EH (cell line): ENCODE data around the gene CCZ1.
A peak's percentile ranks its signal among the peaks of the same experiment; 100 is the strongest.
"Not testable (repeated sequence)": the region's sequence is repeated elsewhere in the genome, so short reads cannot be mapped to it uniquely, and the experiment has no call there.

Source experiments
- DNase-seq: peaks from one replicate; pipeline ENCODE4 v3.0.0-alpha.2; 2015; ENCODE audit warnings: low read depth

CCZ1 gene

DNA sequence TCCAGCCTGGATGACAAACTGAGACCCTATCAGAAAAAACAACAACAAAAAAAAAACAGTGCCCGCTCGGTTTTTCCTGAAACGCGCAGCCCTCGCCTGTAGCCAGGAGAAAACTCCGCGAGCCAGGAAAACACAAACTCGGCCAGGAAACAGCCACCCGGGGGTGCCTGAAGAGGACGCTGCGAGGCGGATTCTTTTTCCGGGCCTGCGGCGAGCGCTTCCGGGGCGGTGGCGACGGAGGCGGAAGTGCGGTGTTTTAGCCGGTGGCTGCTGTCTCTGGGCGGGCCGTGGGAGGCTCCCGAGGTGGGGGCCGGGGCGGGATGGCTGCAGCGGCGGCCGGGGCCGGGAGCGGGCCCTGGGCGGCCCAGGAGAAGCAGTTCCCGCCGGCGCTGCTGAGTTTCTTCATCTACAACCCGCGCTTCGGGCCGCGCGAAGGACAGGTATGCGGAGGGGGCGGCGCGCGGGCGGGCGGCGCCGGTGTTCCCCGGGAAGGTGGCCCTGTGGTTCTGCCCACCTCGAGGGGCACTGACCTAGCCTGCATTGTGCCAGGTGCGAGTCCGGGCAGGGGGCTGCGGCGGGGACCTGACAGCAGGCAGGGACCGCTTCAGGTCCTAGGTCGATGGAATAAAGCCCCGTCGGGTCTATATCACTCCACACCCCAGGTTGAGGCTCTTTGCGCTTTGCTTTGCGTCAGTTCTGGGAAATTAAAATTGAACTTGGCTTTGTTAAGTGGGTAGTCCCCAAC, at the start of gene CCZ1:
Gene CCZ1 (plus strand): TSS at position 254 of the 745 bp plus-strand sequence. CDS start 67 bp downstream, at position 321.
- peak; percentile 50 for DNase-seq

DNA sequence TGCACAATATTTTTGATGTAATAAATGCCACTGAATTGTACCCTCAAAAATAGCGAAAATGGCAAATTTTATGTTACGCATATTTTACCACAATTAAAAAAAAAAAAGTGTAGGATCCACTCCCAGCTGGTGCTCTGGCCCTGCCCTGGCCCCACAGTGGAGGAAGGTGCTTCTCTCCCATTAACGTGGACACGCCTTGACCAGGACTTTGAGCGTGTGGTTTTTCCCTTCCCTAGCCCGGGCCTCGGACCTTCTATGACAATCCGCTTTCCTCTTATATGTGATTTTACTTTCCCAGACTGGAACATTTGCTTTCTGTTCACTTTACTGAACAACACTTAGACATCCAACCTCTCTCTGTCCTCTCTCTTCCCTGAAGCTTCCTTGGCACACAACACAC, 47.6 kb upstream of the CCZ1 start:
- no peak for DNase-seq

DNA sequence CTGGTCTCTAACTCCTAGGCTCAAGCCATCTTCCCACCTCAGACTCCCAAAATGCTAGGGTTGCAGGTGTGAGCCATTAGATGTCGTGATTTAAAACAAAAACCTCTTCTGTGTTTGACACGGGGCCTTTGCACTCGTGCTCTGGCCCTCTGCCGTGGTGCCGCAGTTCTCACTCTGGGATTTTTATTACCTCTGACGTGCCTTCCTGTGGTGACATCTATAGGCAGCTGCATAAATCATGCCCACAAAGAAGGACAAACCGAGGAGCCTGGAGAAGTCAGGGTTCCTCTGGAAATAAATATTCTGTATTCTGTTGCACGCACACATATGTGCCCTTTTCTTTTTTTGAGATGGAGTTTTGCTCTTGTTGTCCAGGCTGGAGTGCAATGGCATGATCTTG, 43.8 kb upstream of the CCZ1 start:
- DNase-seq = no peak

DNA sequence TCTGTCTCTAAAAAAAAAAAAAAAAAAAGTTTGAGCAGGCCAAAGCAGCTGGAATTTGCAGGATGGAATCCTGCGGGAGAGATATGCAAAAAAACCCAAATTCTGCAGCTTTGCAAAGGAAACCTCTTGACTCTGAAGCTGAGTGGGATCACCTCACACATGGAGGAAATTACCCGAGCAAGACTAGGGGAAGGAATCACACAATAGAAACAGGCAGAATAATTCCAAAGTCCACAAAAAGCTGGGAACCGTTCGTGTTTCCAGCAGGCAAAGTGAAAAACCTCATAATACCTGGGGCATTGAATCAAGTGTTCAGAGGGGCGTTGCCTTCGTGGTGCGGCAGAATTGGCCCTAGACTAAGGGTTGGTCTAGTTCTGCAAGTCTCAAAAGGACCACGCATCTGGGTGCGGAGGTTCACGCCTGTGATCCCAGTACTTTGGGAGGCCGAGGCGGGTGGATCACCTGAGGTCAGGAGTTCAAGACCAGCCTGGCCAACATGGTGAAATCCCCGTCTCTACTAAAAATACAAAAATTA, 41.4 kb upstream of the CCZ1 start:
- not testable (repeated sequence) for DNase-seq

DNA sequence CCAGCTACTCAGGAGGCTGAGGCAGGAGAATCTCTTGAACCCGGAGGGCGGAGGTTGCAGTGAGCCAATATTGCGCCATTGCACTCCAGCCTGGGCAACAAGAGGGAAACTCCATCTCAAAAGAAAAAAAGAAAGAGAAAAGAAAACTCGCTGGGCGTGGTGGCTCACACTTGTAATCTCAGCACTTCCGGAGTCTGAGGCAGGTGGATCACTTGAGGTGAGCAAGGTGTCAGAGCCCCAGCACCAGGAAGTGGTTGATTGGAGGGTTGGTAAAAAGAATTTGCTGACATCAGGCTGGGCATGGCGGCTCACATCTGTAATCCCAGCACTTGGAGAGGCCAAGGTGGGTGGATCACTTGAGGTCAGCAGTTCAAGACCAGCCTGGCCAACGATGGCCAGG, 40.0 kb upstream of the CCZ1 start:
- DNase-seq = not testable (repeated sequence)

DNA sequence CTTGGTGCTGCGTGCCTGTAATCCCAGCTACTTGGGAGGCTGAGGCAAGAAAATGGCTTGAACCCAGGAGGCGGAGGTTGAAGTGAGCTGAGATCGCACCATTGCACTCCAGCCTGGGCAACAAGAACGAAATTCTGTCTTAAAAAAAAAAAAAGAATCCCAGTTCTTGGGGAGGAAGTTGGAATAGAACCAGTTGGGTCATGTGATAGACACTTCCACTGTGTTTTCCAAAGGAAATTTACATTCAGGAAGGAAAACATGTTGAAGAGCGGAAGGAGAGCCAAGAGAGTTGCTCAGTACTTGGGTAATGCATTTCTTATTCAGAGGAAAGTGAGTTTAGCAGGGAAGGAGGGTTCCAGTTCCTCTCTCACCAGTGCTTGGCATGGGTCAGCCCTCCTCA, 37.3 kb upstream of the CCZ1 start:
- DNase-seq = not testable (repeated sequence)

GRCh38 chr7:5862753-5863366, 35.7 kb upstream of the CCZ1 start:
- not testable (repeated sequence) for DNase-seq

GRCh38 chr7:5865279-5865931, 33.1 kb upstream of the CCZ1 start:
- DNase-seq = not testable (repeated sequence)

DNA sequence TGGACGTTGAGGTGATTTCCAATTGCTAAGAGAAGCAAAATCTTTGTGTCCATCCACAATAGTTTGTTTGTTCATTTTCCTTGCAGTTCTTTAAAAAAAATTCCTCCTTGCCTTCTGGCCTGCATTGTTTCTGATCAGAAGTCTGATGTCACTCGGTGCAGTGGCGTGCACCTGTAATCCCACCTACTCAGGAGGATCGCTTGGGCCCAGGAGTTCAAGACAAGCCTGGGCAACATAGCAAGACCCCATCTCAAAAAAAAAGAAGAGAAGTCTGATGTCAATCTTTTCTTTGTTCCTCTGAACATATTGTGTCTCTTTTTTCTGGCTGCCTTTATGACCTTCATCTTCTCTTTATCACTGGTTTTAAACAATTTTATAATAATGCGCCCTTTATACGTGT, 31.5 kb upstream of the CCZ1 start:
- DNase-seq = no peak

- not testable (repeated sequence) for DNase-seq
Measured at GRCh38 chr7:5868928-5869341, 29.6 kb upstream of the CCZ1 start.

DNA sequence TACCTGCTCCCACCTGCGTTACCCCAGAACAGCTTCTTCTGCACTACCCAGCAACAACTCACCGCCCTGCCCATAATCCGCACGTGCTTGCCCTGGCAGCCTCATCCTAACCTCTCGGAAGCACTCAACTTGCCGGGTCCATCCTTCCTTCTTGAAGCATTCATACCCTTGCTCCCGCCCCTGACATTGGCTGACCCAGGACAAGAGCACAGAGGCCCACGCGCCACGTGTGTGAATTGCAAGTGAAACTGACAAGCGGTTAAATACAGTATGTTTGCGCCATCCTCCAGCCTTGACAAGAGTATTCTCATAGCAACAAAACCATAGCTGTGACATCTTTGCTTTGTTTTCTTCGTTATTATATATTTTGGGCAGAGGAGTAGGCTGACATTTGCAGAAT, 28.8 kb upstream of the CCZ1 start:
- no peak for DNase-seq

DNA sequence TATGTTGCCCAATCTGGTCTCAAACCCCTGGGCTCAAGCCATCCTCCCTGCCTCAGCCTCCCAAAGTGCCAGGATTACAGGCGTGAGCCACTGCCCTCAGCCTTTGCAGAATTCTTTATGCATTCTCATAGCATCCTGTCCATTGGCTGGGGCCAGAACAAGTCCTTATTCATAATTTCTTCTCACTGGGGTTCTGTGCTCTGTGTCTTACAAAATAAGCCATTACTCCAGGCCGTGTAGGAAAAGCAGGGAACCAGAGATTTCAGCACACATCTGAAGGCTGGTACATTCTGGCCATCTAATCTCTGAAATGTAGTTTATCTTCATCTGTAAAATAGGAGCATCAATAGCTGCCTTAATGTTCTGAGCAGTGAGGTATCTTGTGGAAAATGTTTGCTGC, 28.2 kb upstream of the CCZ1 start:
- DNase-seq = no peak

- DNase-seq = peak; percentile 18
Measured at GRCh38 chr7:5872326-5872725, 26.2 kb upstream of the CCZ1 start.

DNA sequence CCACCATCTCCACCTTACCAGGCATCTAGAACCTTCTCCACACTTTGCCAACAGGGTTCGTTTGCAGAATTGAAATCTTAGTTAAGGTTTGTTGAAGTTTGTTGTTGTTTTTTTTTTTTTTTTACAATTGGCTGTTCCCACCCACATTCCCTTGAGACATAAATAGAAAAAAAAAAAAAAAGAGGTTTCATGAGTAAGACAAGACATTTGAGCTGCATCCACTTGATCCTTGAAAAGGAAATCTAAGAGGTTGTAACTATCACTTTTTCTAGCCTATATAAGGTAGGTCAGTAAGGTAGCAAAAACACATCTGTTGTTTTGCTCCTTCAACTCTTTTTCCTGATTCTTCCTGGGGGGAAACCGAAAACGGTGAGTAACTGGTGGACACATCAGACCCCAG, 18.9 kb upstream of the CCZ1 start:
- not testable (repeated sequence) for DNase-seq

GRCh38 chr7:5880106-5880505, 18.4 kb upstream of the CCZ1 start:
- not testable (repeated sequence) for DNase-seq

DNA sequence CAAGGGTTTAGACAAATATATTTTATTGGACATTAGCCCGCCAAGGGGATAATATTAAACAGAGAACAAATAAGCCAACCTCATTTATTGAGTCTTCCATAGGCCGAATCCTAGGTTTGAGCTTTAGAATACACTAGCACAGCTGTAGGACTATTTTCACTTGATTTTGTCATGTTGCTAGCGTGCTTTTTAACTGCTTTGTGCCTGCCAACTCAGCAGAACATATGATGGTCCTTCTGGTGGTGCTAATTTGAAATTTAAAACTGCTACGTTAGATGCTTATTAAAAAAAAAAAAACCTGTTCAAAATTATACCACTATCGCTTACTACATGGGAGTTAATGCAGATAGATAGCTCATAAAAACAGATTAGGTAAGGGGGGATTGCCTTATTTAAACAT, 14.1 kb upstream of the CCZ1 start:
- not testable (repeated sequence) for DNase-seq

GRCh38 chr7:5888021-5888420, 10.5 kb upstream of the CCZ1 start:
- not testable (repeated sequence) for DNase-seq

GRCh38 chr7:5890244-5890643, 8.3 kb upstream of the CCZ1 start:
- DNase-seq = not testable (repeated sequence)

GRCh38 chr7:5892498-5892897, 6.0 kb upstream of the CCZ1 start:
- DNase-seq = no peak

- not testable (repeated sequence) for DNase-seq
Measured at GRCh38 chr7:5897369-5897919, 1.1 kb upstream of the CCZ1 start.

GRCh38 chr7:5903002-5903401, 4.5 kb downstream of the CCZ1 start:
- not testable (repeated sequence) for DNase-seq

DNA sequence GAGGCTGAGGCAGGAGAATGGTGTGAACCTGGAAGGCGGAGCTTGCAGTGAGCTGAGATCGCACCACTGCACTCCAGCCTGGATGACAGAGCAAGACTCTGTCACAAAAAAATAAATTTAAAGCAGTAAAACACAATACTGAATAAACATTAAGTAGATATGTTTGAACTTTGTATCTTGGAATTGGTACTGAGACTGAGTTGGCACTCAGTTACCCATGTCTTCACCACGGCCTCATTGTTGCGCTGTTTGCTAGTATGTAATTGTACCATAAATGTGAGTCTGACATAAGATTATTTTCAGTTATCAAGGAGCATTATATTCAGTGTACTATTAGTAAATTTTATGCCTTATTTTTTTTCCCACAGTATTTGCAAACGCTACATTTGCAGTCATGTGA, 6.2 kb downstream of the CCZ1 start:
- DNase-seq = not testable (repeated sequence)
